Right lung (tissue), 5 donors: ENCODE results near the gene KRT75. TPM values are rescaled to one million over a fixed set of nuclear protein-coding genes. Genes with fewer than 3 reads are reported as not detected.

Experiments
- DNase-seq, 2 donors: peaks; one replicate each; pipeline ENCODE4 v3.0.0-alpha.2; 2013
- polyA plus RNA-seq, 5 donors: library from polyadenylated mRNA; unstranded; fragments of 120-200 nt; gene quantifications; one replicate each; pipeline versions ENCODE4 v1.2.1 to v1.2.3, GENCODE V29; 2013; ENCODE audit warnings: inconsistent platforms in 1 of 5, low replicate concordance in 1 of 5; ENCODE audit not compliant: insufficient read length in 5 of 5, insufficient read depth in 1 of 5

Gene KRT75
- polyA plus RNA-seq, 5 donors: not detected

DNA sequence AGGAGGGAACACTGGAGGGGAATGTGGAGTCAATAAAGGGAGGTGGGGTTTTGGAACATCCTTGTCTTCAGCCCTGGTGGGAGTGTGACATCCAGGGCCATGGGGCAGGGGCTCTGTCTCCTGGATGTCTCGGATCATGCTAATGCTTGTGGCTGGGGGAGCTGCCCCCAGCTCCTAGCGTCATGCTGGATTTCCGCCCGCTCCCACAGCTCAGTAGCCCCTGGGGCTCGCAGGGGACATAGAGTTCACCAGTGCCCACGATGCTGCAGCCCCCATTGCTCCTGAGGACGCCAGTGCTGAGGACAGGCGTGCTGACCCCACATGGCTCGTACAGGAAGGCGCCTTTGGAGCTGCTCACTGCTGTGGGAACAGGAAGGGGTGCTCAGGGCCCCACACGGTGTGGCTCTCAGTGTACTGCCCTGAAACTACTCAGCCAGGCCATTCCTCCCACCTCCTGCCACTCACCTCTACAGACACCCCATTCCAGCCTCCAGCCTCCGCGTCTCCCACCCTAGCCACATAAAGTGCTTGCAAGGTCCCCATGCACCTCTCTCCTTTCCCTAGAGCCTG is 39.2 kb downstream of the KRT75 start:
- no peak for DNase-seq

DNA sequence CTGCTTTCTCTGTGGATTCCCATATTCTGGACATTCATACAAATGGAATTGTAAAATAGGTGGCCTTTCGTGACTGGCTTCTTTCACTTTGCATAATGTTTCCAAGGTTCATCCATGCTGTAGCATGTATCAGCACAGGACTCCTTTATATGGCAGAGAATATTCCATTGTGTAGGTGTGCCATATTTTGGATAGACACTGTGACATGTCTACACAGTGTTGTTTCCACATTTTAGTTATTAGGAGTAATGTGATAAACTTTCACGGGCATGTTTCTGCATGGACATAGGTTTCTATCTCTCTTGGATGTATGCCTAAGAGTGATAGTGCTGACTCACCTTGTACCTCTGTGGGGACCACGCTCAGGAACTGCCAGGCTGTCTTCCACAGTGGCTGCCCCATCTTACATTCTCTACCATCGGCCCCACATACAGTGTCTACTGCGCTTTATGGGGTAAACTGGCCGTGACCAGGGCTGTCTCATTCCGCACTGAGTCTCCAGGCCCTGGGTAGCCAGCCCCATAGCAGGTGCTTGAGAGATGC is 41.6 kb downstream of the KRT75 start:
- DNase-seq: no peak

DNA sequence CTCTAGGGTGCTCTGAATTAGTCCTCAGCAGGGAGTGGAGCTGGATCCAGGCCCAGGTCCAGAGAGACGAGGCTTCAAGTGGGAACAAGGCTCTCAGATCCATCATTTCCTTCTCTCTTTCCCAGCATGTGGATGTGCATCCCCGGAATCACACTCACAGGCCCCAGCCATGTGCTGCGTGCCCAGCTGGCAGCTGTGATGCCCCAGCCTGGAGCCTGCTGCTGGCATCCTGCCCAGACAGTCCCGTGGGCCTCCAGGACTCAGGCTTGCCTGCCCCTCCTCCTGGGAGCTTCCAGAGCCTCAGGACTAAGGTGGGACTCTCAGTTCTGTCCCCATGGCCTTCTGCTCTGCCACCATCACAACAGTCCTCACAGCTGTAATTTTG is 42.6 kb downstream of the KRT75 start:
- DNase-seq: no peak

DNA sequence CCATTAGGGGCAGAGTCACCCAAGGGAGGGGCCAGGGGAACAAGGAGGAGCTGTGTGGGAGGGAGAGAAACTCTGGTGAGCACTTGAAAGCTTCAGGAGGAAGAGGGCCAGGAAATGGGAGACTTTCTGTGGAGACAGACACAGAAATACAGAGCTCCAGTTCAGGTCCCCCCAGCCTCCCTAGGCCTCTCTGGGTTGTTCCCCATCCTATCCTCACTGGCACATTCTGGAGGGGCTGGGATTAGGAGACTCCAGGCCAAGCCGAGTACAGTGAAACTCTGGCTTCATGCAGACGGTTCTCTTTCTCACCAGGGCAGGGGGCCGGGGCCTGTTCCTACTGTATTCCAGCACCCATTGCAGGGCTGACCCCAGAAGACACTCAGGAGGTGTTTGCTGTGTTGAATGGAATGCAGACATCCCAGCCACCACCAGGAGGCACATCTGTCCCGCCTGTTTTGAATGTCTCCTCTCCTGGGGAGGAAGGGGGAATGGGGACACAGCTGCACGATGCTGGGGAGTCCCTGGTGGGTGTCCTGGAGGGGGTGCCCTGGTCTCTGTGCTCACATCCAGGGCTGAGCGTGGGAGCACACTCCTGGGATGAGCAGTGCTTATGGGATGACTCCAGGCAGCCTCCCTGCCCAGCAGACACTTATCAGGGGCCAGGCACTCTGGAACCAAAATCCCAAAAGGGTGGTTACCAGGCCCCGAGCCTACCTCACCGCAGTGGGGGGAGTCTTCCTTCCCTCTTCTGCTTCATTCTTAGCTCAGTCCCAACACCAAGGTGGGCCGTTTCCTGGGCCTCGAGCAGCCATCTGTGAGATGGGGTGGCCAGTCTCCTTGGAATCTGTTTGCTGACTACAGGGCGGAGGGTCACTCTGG is 43.2 kb downstream of the KRT75 start:
- DNase-seq: no peak

DNA sequence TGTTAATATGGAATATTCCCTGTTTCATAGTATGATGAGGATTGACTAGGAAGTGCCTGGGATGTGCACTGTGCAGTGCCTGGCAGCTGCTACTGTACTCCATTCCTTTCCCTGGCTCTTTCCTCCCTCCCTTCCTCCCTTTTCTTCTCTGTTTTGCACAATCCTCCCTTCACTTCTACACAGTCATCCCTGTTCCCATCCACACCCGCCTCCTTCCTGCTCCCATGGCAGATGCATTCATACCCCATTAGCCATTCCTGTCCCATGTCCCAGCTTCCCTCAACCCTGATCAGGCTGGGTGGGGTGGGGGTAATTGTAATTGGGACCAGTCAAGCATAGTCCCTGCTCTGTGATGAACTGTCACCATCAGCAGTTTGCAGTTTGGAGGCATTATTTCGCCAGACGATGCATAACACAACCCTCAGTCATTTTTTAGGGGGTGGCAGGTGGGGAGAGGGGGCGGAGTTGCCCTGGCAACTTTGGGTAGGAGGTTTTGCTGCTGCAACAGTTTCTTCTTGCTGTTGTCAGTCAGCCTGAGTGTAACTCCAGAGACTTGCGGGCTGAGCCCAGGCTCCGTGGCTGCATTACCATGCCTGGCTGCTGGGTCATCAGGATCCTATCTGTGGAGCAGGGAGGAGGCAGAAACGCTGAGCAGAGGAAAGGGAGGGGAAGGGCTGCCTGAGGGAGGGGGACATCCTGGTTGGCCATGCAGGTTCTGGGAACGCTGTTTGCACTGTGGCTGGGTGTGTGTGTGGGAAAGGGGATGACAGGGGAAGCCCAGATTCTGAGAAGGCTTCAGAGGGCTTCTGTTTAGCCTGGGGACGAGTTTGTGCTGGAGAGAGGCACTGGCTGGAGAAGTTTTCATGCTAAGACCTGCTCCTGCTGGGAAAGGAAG is 44.6 kb downstream of the KRT75 start:
- no peak for DNase-seq

DNA sequence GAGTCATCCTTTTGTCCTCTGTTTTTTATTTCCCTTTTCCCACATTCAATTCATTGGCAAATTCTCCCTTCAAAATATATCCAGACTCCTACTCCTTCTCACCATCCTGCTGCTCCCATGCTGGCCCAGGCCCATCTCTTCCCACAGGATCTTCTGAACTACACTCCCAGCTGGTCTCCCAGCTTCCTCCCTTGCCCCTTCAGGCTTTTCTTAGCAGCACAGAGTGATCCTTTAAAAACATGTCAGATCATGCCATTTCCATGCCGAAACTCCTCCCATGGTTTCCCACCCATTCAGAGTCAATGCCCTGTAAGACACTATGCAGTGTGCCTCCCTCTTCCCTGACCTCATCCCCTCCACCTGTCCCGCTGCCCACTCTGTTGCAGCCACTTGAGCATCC is 46.3 kb downstream of the KRT75 start:
- DNase-seq: no peak

DNA sequence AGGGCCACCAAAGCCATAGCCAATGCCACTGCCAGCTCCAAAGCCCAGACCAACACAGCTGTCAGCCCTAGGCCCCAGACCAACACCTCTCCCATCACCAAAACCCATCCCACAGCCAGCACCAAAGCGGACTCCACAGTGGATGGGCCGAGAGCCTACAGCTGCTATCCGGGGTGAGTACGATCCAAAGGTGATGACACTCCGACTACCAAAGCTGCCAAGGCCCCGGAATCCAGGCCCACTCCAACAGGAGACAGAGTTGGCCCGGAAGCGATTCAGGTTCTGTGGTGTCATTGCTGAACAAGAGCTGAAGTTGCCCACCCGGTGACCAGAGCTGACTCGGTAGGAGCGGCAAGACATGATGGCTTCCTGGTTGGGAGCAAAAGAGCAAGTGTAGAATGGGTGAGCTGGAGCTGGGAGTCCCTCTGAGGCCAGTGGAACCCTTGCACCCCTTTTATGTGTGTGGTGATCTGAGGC is 48.9 kb downstream of the KRT75 start, which contains the start of gene KRT84:
KRT84 (minus strand) TSS at position 427 of the 477 bp plus-strand sequence; CDS start at position 360, 67 bp downstream.
- DNase-seq: no peak

DNA sequence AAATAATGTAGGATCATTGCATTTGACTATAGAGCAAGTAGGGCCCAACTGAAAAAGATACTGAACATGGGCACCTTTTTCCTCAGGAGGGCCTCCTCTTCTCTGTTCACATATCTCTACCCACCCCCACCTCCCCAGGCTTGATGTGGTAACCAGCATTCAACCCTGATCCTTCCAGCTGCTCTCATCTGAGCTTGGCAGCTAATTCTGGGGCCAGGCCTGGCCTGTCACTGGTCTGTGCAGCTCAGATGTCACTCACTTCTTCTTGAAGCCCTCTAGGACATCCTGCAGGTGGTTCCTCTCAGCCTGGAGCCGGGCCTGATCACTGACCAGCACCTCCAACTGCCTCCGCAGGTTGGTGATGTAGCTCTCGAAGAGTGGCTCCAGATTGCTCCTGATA is 50.8 kb downstream of the KRT75 start:
- no peak for DNase-seq

DNA sequence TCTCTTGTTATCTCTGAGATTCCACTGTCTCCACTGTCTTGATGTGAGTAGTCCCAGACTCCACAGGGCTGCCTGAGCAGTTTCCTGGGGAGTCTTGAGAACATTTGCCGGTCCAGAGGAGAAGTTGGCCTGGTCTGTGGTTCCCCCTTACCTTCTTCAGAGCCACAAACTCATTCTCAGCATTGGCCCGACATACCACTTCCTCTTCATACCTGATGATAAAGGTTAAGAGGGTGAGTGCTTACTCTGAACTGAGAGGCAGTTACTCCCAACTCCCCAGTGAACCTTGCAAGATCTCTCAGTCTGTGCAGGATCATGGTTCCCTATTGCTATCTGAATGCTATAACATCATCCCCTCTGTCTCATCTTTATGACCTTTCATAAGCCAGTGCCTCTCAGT is 51.3 kb downstream of the KRT75 start:
- no peak for DNase-seq

DNA sequence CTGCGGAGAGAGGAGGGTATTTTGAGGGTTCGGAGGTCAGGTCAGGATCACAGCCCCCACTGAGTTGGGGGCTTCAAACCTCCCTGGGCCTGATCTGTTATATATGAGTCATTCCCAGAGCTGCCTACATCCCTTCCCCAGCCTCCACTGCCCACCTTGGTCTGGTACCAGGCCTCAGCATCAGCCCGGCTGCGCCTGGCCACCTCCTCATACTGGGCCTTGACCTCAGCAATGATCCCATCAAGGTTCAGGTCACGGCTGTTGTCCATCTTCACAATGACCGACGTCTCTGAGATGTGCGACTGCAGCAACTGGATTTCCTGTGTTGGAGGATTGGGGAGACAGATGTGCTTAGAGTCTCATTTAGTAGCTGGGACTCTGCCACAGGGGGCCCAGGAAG is 53.0 kb downstream of the KRT75 start:
- no peak for DNase-seq

DNA sequence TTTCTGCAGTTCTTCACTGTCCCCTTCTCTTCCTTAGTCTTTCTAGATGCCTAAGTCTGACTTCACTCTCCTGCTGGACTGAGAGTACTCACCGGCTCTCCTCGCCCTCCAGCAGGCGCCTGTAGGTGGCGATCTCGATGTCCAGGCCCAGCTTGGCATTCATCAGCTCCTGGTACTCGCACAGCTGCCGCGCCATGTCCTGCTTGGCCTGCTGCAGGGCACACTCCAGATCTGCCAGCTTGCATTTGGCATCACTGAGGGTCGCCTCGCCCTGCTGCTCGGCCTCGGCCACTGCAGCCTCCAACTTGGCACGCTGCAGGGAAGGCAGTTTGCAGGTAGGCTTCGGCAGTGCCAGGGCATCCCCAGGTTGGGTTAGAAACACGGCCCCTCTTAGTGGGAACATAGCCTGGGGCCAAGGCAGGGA is 53.9 kb downstream of the KRT75 start:
- DNase-seq: no peak

DNA sequence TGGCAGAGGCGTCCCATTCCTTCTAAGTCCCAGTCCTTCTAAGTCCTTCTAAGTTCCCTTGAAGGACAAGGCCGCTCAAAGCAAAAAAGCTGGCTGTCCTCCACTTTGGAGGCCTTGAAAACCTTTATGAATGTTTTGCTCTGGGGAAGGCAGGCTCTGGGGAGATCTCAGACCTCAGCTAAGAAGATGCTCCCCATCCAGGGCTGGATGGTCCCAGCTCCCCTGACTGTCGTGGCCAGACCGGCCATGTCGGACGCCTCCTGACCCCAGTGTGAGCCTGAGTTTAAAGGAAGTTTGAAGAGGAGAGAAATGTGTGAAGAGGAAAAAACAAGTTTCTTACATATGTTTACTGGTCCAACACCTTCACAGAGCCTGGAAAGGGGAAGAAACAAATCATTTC is 54.6 kb downstream of the KRT75 start:
- no peak for DNase-seq

DNA sequence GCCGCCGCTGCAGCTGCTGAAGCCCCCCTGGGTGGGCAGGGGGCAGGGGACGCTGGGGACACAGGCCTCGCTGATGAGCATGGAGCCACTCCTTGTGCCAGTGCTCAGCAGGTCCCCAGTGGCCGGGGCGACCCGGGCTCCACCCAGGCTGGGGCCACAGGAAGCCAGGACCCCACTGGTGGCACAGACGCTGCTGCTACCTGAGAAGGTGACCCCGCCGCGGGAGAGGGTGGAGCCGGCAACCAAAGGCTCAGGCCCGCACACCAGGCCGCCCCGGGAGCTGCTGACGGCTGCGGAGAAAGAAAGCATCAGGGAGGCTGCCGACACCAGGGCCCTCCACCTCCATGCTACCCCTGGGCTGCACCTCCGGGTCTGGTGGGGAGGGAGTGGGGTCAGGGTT is 56.1 kb downstream of the KRT75 start:
- DNase-seq: no peak

DNA sequence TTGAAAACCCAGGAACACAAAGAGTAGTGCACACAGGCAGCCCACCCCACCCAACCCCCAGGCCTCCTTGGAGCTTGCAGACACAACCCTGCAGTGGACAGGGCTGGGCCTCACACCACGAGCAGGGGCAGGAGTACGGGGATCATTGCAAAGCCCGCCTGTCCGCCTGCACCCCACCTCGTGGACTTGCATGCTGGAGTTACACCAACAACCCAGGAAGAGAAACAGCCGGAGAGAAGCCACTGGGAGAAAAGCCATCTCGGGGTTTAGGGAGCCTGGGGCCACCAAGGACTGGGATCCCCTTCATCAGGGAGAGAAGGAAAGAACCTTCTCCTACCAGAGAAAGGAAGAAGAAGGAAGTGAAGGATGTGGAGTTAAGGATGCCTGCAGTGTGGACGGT is 56.9 kb downstream of the KRT75 start:
- no peak for DNase-seq

Other genes with a start within 250 kb of the KRT75 start
- gene KRT80, start 242.4 kb downstream of the KRT75 start, polyA plus RNA-seq: 1 to 10 TPM in 2 of 5 donors, under 1 TPM in 3; 0.48 to 1.9 (median 0.90) TPM
- gene KRT7, start 201.1 kb downstream of the KRT75 start, polyA plus RNA-seq: 10 to 100 TPM; 13.7 to 47.1 (median 24.3) TPM
- gene KRT86, start 159.7 kb downstream of the KRT75 start, polyA plus RNA-seq: under 1 TPM in 4 of 5 donors, not detected in 1; 0.08 to 0.24 (median 0.18) TPM
- under 1 TPM in 3 of 5 donors, not detected in 2; 0.11 to 0.24 (median 0.16) TPM for gene KRT81, start 142.8 kb downstream of the KRT75 start, polyA plus RNA-seq
- gene KRT83, start 113.0 kb downstream of the KRT75 start, polyA plus RNA-seq: not detected
- under 1 TPM in 1 of 5 donors, not detected in 4; 0.06 TPM for gene KRT85, start 66.9 kb downstream of the KRT75 start, polyA plus RNA-seq
- gene KRT84, start 48.7 kb downstream of the KRT75 start, polyA plus RNA-seq: not detected
- not detected for gene KRT82, start 28.0 kb downstream of the KRT75 start, polyA plus RNA-seq
- gene KRT6B, start 17.8 kb upstream of the KRT75 start, polyA plus RNA-seq: not detected
- gene KRT6C, start 39.4 kb upstream of the KRT75 start, polyA plus RNA-seq: under 1 TPM in 1 of 5 donors, not detected in 4; 0.08 TPM
- under 1 TPM in 1 of 5 donors, not detected in 4; 0.20 TPM for gene KRT6A, start 58.9 kb upstream of the KRT75 start, polyA plus RNA-seq
- 1 to 10 TPM in 1 of 5 donors, under 1 TPM in 4; 0.29 to 1.0 (median 0.47) TPM for gene KRT5, start 86.0 kb upstream of the KRT75 start, polyA plus RNA-seq
- under 1 TPM in 3 of 5 donors, not detected in 2; 0.06 to 0.12 (median 0.08) TPM for gene KRT71, start 118.8 kb upstream of the KRT75 start, polyA plus RNA-seq
- gene KRT74, start 139.5 kb upstream of the KRT75 start, polyA plus RNA-seq: not detected
- gene KRT72, start 167.1 kb upstream of the KRT75 start, polyA plus RNA-seq: under 1 TPM; 0.09 to 0.46 (median 0.18) TPM
- under 1 TPM in 4 of 5 donors, not detected in 1; 0.10 to 0.19 (median 0.15) TPM for gene KRT73, start 184.2 kb upstream of the KRT75 start, polyA plus RNA-seq
- gene KRT2, start 217.8 kb upstream of the KRT75 start, polyA plus RNA-seq: not detected
- gene KRT1, start 246.0 kb upstream of the KRT75 start, polyA plus RNA-seq: under 1 TPM; 0.25 to 0.81 (median 0.71) TPM